Fibroblast of upper back skin (primary cell): ENCODE measurements around the gene UBE4A.
"Not testable (repeated sequence)": the region's sequence is repeated elsewhere in the genome, so short reads cannot be mapped to it uniquely, and the experiment has no call there.

ENCODE experiments used
- DNase-seq: peaks from one replicate; pipeline ENCODE4 v3.0.0-alpha.2; 2013

Gene UBE4A

GRCh38 chr11:118401880-118402590 lies 42.6 kb downstream of the UBE4A start:
- DNase-seq, result peak; percentile 62

GRCh38 chr11:118402594-118402993 lies 43.2 kb downstream of the UBE4A start:
- not testable (repeated sequence) for DNase-seq

DNA sequence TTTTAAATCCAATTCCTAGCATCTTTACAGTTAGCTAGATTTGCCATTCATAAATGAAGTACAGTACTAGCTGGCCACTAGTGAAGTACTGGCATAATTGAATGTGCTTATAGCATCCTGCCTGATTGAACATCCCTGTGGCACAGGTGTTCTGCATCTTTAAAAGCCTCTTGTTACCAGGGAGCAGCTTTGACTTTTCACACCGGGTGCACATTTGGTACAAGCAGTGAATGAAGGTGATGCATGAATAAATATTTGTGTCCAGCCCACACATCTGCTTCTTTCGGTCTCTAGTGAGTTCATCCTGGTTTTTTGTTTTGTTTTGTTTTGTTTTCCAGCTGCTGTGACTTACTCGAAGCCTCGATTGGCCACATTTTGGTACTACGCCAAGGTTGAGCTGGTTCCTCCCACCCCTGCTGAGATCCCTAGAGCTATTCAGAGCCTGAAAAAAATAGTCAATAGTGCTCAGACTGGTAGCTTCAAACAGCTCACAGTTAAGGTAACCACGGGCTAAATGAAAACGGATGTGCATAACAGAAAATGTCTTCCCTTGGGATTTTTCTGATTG lies 47.3 kb downstream of the UBE4A start:
- DNase-seq, result peak; percentile 6

GRCh38 chr11:118410055-118410745 lies 50.8 kb downstream of the UBE4A start:
- DNase-seq, result no peak

DNA sequence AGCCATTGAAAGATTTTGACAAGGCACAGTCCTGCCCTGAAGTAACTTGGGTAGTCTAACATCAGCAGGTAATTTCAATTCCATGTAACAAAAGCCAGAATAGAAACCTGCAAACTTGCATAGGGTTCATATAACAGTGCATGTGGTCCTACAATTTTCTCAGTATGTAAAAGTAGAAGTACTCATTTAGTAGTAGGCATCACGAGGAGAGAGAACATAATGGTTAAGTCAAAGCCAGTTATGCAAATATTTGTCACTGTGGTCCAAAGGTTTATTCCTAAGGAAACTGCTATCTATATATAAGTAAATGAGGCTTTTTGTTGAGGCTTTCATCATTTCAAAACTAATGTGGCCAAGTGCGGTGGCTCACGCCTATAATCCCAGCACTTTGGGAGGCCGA lies 52.1 kb downstream of the UBE4A start:
- no peak for DNase-seq

- no peak for DNase-seq
These were observed 53.5 kb downstream of the UBE4A start for GRCh38 chr11:118412921-118413320.

DNA sequence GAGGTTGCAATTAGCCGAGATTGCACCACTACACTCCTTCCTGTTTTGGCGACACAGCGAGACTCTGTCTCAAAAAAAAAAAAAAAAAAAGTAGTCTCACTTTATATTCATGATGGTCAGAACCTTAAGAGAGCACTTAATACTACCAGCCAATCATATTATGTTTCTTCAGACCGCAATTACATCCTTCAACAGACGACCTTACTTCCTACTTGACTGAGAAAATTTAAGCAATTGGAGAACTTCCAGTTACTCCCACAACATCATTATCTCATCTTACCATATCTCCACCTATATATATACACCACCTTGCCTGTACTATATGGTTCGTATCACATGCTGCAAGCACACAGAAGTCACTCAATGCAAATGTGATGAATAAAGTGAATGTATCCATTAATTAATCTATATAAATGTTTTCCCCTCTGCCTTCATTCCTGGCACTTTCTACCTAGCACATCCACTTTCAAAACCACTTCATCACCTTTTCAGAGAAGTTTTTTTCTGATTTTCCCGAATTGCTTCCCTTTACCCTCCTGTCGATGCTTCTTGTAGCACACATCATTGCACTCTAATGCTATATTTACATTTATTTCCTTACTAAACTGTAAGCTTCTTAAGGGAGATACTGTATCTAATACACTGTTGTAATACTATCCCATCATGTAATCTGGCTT lies 55.8 kb downstream of the UBE4A start:
- no peak for DNase-seq

DNA sequence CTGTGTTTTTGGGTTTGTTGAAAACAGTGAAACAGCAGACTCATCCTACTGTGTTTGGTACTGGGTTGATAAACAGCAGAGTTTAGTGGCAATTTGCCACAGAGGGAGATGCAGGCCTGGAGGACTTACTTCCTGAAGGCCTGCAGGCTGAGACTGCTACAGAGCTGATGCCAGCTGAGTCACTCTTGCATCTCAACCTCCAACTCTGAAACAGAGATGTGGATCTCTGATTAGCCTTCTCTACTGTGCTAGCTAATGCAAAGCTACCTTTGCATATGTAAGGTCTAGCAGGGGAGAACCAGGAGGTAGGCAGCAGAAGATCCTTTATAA lies 56.3 kb downstream of the UBE4A start:
- DNase-seq, result peak; percentile 92

- DNase-seq, result not testable (repeated sequence)
These were observed 57.5 kb downstream of the UBE4A start for GRCh38 chr11:118416900-118417299.

- no peak for DNase-seq
These were observed 58.4 kb downstream of the UBE4A start for GRCh38 chr11:118417801-118418200.

- no peak for DNase-seq
These were observed 59.4 kb downstream of the UBE4A start for GRCh38 chr11:118418766-118419165.

GRCh38 chr11:118427707-118428106 lies 68.3 kb downstream of the UBE4A start:
- no peak for DNase-seq

GRCh38 chr11:118430956-118431355 lies 71.6 kb downstream of the UBE4A start:
- no peak for DNase-seq

DNA sequence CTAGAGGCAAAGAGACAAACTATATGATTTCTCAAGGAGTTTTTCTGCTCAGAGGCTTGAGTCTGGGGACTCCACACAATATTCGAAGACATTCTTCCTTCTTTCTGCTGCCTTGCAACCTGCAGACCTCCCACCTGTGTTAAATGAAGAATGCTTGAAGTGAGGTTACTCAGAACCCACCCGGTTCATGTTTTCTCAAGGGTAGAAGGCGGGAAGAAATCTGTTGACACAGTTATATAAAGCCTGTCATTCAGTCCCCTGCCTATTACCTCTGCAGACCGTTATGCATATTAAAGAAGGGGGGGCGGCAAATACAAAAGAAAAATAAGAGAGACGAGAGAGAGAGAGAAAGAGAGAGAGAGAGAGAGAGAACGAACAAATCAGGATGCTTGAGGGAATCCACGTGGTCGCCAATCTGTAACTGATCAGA lies 74.7 kb downstream of the UBE4A start:
- peak; percentile 41 for DNase-seq

DNA sequence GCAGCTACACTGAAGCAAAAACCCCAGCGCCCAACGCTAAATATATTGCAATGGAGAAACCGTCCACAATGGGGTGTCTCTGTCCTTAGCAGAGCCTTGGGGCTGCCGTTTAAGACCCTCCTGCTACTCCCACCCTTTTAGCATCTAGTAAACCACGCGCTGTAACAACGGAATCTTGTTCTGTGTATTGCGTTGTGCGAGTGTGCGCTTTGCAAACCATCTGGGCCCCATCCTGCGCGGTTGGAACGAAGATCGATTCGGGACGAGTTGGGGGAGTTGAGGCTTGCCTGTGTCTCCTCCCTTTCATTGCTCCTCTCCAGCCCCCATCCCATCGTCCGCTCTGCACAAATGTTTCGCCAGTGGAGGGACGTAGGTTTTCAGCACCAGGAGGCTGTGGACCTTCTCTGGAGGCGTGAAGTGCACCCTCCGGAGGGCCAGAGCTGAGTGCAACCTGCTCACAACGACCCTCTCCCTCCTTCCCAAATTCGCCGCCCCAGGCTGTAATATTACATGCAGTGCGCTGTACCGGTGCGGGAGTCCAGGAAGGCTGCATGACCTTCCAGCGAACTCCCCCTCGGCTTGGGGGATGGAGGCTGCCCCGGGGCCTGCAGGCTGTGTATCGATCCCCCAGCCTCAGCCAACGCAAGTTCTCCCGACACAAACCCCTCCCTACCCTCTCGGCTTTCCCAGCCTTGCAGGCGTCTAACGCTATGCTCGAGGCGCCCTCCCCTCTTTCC lies 75.3 kb downstream of the UBE4A start:
- peak; percentile 13 for DNase-seq

GRCh38 chr11:118435290-118435892 lies 76.0 kb downstream of the UBE4A start:
- peak; percentile 44 for DNase-seq

- peak; percentile 98 for DNase-seq
These were observed 76.7 kb downstream of the UBE4A start, which contains the start of gene KMT2A for GRCh38 chr11:118435893-118436624. Gene KMT2A (plus strand): TSS chr11:118436492. CDS start chr11:118436513, 21 bp downstream.

GRCh38 chr11:118436639-118437207 lies 77.3 kb downstream of the UBE4A start:
- peak; percentile 13 for DNase-seq

DNA sequence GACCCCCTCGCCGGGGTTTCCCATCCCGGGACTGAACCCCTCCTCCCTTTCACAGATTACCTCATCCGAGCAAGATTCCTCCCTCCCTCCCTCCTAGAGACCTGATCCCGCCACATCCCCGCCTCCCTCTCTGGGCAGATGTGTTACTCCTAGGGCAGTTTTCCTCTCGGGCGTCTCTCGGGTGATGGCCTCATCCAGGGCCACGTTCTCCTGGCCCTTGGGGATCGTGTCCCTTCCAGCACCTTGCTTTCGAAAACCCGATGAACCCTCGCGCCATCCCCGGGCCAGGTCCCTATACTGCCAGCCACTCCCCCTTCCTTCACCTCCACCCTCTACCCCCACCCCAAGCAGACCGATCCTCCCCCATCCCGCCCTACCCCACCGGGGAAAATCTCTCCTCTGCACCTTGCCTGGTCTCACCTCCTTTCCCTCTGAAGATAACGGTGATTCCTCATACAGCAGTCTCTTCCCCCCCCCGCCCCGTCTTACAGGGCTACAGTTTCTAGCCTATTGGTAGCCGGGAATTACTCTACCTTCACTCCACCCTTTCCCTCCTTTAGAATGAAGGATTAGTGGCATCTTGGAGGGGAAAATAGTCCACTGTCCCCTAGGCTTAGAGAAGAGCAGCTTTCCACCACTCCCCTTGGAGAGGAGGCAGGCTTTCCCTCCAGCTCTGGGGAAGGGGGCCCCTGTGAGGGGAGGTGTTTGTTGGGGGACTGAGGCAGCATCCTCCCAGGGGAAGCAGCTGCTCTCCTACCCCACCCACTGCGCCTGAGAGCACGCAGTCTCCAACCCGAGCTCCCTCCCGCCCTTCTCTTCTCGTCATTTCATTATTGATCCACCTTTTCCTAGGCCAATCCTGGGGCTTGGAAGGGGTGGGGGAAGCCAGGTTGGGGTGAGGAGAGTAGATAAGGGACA lies 78.1 kb downstream of the UBE4A start:
- peak; percentile 30 for DNase-seq

DNA sequence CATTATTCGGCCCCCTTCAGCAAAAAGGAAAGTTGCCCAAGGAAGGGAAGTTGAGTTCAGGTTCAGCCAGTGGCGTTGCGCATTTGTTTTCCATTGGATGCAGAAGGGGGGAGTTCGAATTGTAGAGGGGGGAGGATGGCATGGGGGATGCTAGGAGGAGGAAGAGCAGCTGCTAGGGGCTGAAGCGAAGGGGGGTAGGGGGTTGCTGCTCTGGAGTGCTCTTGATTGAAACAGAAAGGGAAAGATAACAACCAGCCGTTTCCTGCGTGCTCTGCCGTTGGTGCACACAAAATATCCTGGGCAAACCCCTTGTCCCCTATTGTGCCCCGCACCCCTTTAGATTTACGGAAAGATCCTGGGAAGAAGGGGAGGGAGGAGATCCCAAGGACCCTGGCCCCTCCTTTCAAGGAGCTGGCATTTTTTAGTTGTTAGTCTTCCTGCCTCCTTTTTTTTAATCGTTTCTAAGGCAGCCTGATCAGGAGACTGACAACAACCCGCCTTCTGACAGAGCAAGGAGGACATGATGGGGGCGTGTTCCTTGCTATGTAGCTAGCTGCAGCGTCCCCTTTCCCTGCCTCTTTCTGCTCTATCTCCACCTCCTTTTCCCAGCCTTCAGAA lies 79.0 kb downstream of the UBE4A start:
- peak; percentile 74 for DNase-seq
